Measurements from ENCODE around the gene LIN37.

The LIN37 gene

DNA sequence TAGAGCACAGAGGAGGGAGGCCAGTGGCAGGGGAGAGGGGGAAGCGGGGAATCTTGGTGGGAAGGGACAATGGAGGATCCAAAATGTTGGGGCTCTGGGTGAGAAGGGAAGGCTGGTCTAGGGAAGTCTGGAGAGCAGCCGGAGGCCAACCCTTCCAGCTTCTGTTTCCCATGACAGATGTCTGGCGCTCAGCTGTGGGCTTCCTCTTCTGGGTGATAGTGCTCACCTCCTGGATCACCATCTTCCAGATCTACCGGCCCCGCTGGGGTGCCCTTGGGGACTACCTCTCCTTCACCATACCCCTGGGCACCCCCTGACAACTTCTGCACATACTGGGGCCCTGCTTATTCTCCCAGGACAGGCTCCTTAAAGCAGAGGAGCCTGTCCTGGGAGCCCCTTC lies 1.8 kb upstream of the LIN37 start:
- peak overlapping the region; percentile 84 for H3K9ac ChIP-seq (ENCODE audit: low read length)
- H3K27me3 ChIP-seq (ENCODE audit: control insufficient read depth in 1 of 2, insufficient read depth in 2 of 2, low read length in 2 of 2) = no peaks in the 10 kb centered on the region
- H3K27ac ChIP-seq (ENCODE audit: low read depth, low read length) = no peak overlapping the region
- no peaks in the 10 kb centered on the region for H3K9me3 ChIP-seq (ENCODE audit: low read length)
- H3K4me1 ChIP-seq (ENCODE audit: insufficient read depth, low read length) = peaks cover 36% of the 10 kb centered on the region
- peak overlapping the region in 1 of 2 donors; percentile 94 for H3K4me3 ChIP-seq (ENCODE audit: low read depth in 1 of 2, low read length in 2 of 2)
- H3K36me3 ChIP-seq (ENCODE audit: insufficient read depth, low read length) = peaks cover 6% of the 10 kb centered on the region

DNA sequence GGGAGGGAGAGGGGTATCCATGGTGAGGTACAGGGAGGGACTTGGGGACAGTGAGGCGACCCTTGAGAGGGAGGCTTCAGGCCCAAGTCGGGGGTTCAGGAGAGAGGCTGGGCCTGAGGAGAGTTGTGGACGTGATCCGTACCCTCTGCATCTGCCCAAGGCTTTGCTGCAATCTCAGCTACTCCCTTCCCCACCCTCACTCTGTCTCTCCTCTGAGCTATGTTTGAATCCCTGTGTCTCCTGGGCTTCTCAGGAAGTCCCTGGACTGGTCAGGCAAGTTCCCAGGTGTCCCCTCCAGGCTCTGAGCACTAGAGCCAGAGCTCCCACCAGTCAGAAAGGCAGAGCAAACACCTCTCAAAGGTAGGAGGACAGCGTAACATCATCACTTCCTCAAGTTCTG lies 1.8 kb downstream of the LIN37 start:
- Histone ChIP-seq H3K4me1 (ENCODE audit: insufficient read depth, low read length) (peaks cover 44% of the 10 kb centered on the region), H3K36me3 (ENCODE audit: insufficient read depth, low read length) (peaks cover 22% of the 10 kb centered on the region), H3K9ac (ENCODE audit: low read length) (no peak overlapping the region), H3K9me3 (ENCODE audit: low read length) (no peaks in the 10 kb centered on the region), H3K4me3 (ENCODE audit: low read depth in 1 of 2, low read length in 2 of 2) (no peak overlapping the region), H3K27ac (ENCODE audit: low read depth, low read length) (no peak overlapping the region), H3K27me3 (ENCODE audit: control insufficient read depth in 1 of 2, insufficient read depth in 2 of 2, low read length in 2 of 2) (no peaks in the 10 kb centered on the region)

DNA sequence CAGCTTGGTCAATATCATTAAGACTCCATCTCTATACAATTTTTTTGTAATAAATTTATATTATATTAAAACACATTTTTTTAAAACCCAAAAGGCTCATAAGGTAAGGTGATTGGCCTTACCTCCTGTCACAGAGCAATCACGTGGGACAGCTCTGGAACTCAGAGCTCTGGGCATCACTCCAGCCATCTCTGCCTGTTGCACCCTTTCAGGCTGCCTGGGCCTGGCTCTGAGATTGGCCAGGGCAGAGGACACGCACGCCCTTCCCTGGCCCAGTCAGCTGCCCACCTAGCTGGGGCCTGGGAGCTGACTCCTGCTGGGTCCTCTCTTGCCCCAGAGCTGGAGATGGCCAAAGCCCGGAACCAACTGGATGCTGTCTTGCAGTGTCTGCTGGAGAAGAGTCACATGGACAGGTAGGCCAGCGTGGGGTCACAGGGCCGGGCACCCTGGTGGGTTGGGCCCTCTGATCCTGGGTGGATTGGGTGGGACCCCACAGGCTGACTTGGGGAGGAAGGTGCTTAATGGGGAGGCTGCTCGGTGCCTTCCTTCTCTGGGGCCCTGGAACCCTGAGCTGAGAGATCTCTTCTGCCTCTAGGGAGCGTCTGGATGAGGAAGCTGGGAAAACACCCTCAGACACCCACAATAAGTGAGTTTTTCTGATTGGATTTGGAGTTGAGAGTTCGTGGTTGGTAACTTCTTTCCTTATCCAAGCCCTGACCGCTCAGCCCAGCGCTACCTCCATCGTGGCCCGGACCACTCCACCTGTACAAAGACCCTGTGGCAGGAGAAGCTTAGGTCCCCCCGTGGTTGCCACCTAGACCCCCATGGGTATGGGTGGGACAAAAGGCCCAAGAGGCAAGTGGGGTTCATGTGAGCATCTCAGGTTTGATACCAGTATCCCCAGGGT lies 3.7 kb downstream of the LIN37 start:
- peaks cover 33% of the 10 kb centered on the region for H3K4me1 ChIP-seq (ENCODE audit: insufficient read depth, low read length)
- no peak overlapping the region for H3K4me3 ChIP-seq (ENCODE audit: low read depth in 1 of 2, low read length in 2 of 2)
- H3K36me3 ChIP-seq (ENCODE audit: insufficient read depth, low read length) = peaks cover 22% of the 10 kb centered on the region
- no peak overlapping the region for H3K27ac ChIP-seq (ENCODE audit: low read depth, low read length)
- no peaks in the 10 kb centered on the region for H3K9me3 ChIP-seq (ENCODE audit: low read length)
- no peaks in the 10 kb centered on the region for H3K27me3 ChIP-seq (ENCODE audit: control insufficient read depth in 1 of 2, insufficient read depth in 2 of 2, low read length in 2 of 2)
- no peak overlapping the region for H3K9ac ChIP-seq (ENCODE audit: low read length)

DNA sequence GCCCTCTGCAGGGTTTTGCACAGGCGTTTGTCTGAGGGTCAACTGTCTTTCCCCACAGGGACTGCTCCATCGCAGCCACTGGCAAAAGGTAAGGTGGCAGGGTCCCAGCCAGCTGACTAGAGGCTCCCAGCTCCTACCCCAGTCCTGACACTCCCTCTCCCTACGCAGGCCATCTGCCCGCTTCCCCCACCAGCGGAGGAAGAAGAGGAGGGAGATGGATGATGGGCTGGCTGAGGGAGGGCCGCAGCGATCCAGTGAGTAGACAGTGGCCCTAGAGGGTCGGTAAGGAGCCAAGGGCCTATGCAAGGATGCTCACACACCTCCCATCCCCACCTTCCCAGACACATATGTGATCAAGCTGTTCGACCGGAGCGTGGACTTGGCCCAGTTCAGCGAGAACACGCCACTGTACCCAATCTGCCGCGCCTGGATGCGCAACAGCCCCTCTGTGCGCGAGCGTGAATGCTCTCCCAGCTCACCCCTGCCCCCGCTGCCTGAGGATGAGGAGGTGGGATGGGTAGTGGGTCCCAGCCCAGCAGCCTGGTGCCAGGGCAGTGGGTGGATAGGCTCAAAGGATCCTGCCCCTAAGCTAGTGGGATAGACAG lies 4.5 kb downstream of the LIN37 start:
- peaks cover 32% of the 10 kb centered on the region for H3K4me1 ChIP-seq (ENCODE audit: insufficient read depth, low read length)

DNA sequence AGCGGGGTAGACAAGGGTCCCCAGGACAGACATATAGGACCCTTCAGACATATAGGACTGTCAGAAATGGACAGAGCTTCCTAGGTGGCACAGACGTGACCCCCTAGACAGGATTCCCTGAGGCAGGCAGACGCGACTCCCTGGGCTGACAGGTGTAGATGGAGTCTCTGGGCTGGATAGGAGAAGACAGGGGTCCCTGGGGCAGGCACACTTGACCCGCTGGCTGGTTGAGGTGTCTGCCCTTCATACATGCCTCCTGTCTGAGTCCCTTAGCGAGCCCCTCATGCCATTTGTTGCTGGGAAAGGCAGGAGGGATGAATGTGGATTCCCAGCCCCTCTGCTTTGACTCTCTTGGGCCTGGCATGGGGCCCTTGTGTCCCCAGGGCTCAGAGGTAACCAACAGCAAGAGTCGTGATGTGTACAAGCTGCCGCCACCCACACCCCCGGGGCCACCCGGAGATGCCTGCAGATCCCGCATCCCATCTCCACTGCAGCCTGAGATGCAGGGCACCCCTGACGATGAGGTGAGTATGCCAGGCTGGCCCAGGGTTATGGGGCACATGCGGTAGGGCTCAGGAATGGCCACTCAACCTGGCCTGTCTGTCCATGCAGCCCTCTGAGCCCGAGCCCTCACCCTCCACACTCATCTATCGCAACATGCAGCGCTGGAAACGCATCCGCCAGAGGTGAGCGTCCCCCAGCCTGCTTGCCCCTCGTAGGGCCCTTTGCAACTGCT lies 5.4 kb downstream of the LIN37 start:
- H3K27me3 ChIP-seq (ENCODE audit: control insufficient read depth in 1 of 2, insufficient read depth in 2 of 2, low read length in 2 of 2) = no peaks in the 10 kb centered on the region
- H3K36me3 ChIP-seq (ENCODE audit: insufficient read depth, low read length) = peaks cover 22% of the 10 kb centered on the region
- H3K4me1 ChIP-seq (ENCODE audit: insufficient read depth, low read length) = peaks cover 33% of the 10 kb centered on the region
- peak overlapping the region; percentile 98 for H3K27ac ChIP-seq (ENCODE audit: low read depth, low read length)
- no peak overlapping the region for H3K4me3 ChIP-seq (ENCODE audit: low read depth in 1 of 2, low read length in 2 of 2)
- no peak overlapping the region for H3K9ac ChIP-seq (ENCODE audit: low read length)
- H3K9me3 ChIP-seq (ENCODE audit: low read length) = no peaks in the 10 kb centered on the region

More for the DNA sequence above, 4.5 kb downstream of the LIN37 start:
- no peaks in the 10 kb centered on the region for H3K27me3 ChIP-seq (ENCODE audit: control insufficient read depth in 1 of 2, insufficient read depth in 2 of 2, low read length in 2 of 2)
- H3K27ac ChIP-seq (ENCODE audit: low read depth, low read length) = peak overlapping the region; percentile 60
- no peaks in the 10 kb centered on the region for H3K9me3 ChIP-seq (ENCODE audit: low read length)
- peaks cover 22% of the 10 kb centered on the region for H3K36me3 ChIP-seq (ENCODE audit: insufficient read depth, low read length)
- H3K4me3 ChIP-seq (ENCODE audit: low read depth in 1 of 2, low read length in 2 of 2) = no peak overlapping the region
- no peak overlapping the region for H3K9ac ChIP-seq (ENCODE audit: low read length)

DNA sequence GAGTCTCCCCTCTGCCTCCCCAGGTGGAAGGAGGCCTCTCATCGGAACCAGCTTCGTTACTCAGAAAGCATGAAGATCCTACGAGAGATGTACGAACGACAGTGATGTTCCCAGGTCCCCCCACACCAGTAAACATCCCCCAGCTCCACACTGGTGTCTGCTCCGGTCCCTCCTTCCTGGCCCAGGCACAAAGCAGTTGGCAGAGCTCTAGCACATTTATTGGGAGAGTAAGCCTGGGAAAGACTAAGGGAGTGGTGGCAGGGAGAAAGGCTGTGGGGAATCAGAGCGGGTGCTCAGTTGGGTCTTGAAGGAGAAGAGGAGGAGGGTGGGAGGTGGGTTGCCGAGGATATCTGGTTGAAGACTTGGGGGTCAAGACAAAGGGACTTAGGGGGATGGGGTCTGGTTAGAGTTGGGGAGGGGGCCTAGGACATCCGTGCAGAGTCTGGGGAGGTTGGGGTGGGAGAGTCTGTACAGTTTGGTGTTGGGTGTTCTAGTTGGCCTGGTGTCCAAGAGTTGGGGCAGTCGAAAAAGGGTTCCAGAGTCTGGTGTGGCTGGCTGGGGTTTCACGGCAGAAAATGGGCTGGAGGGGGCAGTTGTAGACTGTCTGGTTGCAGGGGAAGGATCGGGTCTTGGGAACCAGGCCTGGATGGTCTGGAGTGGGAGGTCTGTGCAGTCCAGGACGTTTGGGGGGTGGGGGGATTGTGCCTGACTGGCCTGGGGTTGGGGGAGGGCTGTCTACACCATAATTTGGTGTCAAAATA lies 6.2 kb downstream of the LIN37 start:
- Histone ChIP-seq H3K27ac (ENCODE audit: low read depth, low read length) (peak overlapping the region; percentile 98), H3K27me3 (ENCODE audit: control insufficient read depth in 1 of 2, insufficient read depth in 2 of 2, low read length in 2 of 2) (no peaks in the 10 kb centered on the region), H3K4me1 (ENCODE audit: insufficient read depth, low read length) (peaks cover 37% of the 10 kb centered on the region), H3K9ac (ENCODE audit: low read length) (peak overlapping the region; percentile 82), H3K4me3 (ENCODE audit: low read depth in 1 of 2, low read length in 2 of 2) (peak overlapping the region in 1 of 2 donors; percentile 54), H3K36me3 (ENCODE audit: insufficient read depth, low read length) (peaks cover 22% of the 10 kb centered on the region), H3K9me3 (ENCODE audit: low read length) (no peaks in the 10 kb centered on the region)

DNA sequence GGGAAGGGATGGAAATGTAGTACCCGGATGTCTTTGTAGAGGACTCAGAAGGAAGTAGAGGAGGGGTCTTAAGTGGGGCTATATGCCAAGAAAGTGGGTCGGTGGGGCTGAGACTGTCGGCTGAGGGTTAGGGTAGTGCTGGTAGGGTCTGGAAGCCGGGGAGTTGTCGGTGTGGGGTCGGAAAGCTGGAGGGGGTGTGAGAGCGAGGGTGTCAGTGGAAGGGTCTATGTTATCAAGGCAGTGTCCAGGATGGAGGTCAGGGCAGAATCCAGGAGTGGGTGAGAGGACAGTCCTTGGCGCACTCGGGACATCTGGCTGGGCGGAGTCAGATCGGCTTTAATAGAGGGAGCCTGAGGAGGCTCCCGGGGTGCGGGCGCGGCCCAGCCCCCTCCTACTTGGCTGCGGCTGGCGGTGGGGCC lies 6.8 kb downstream of the LIN37 start:
- Histone ChIP-seq H3K27me3 (ENCODE audit: control insufficient read depth in 1 of 2, insufficient read depth in 2 of 2, low read length in 2 of 2) (no peaks in the 10 kb centered on the region), H3K27ac (ENCODE audit: low read depth, low read length) (peak overlapping the region; percentile 98), H3K4me3 (ENCODE audit: low read depth in 1 of 2, low read length in 2 of 2) (peak overlapping the region; percentile 54 to 59), H3K9me3 (ENCODE audit: low read length) (no peaks in the 10 kb centered on the region), H3K9ac (ENCODE audit: low read length) (peak overlapping the region; percentile 82), H3K36me3 (ENCODE audit: insufficient read depth, low read length) (peaks cover 22% of the 10 kb centered on the region), H3K4me1 (ENCODE audit: insufficient read depth, low read length) (peaks cover 35% of the 10 kb centered on the region)

DNA sequence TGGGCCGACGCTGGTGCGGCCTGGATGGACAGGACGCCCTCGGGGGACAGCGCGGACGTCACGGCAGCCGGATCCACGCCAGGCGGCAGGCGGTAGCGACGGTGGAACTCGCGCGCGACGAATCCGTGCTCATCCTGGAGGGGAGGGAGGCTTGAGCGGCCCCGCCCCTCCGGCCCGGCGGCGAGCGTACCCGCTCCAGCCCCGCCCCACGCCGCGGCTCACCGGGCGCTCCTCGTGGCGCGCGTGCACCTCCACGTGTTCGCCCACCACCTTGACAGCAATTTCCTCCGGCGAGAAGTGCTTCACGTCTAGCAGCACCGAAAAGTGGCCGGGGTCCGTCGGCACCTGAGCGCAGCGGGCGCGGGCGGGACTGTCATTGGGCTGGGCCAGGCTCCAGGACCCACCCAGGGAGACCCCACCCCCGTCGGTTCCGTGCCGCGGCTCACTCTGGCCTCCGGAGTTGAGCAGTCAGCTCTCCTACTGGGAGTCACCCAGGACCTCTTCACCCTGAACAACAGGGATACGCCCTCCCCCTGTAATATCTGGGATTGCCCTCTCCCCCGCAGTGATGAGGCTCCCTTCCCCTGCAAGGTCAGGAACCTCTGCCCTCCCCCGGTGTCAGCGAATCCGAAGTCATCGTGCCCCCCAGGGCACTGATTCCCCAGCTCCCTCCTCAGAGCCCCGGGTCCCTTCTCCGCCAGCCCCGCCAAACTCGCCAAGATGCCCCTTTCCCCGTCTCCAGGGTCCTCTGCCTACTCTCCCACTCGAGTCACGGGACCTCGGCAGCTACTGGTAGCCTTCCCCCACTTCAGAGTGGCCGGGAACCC lies 7.4 kb downstream of the LIN37 start:
- H3K9ac ChIP-seq (ENCODE audit: low read length) = peak overlapping the region; percentile 95
- H3K4me3 ChIP-seq (ENCODE audit: low read depth in 1 of 2, low read length in 2 of 2) = peak overlapping the region; percentile 59 to 97

DNA sequence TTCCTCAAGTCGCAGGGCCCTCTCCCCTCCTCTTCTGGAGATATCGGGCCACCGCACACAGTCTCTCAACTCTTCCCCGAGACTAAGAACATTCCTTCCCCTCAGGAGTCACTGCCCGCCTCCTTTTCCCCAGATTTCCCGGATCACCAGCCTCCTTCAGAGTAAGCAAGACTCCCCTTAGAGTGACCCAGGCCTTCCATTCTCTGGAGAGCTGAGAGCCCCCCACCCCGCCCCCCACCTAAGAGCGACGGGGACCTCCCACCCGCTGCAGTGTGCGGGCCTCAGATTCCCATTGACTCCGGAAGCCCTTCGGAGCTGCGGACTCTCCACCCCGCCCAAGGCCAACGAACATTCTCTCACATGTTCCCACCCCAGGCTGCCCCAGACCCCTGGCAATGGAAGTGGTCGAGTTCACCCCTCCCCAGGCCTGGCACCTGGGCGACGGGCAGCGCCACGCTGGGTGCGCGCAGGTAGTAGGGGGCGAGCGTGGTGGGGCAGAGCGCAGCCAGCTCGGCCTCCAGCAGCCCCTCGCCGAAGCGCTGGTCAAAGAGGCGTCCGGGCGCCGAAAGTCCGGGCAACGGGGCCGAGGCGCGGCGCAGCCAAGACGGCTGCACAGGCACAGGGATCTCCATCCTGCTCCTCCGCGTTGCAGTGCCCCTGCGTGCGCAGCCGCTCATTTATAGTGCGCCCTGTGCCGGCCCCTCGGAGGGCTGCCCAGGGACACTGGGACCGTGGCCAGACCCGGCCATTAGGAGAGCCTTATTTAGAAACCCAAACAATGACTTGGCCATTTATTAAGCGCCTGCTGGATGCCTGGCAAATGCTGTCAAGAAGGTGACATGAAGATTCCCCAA lies 8.2 kb downstream of the LIN37 start, which contains the start of gene HSPB6:
Gene HSPB6, minus strand, starts transcription at position 653 of the 854 bp plus-strand sequence. Its CDS starts 21 bp downstream, at position 632.
- Histone ChIP-seq H3K9ac (ENCODE audit: low read length) (peak within 1 kb of the TSS; percentile 95), H3K27me3 (ENCODE audit: control insufficient read depth in 1 of 2, insufficient read depth in 2 of 2, low read length in 2 of 2) (no peaks in the 10 kb centered on the region), H3K4me3 (ENCODE audit: low read depth in 1 of 2, low read length in 2 of 2) (peak within 1 kb of the TSS; percentile 59 to 97), H3K27ac (ENCODE audit: low read depth, low read length) (peak within 1 kb of the TSS; percentile 98), H3K9me3 (ENCODE audit: low read length) (no peaks in the 10 kb centered on the region), H3K36me3 (ENCODE audit: insufficient read depth, low read length) (peaks cover 27% of the 10 kb centered on the region), H3K4me1 (ENCODE audit: insufficient read depth, low read length) (peaks cover 34% of the 10 kb centered on the region)

More for the DNA sequence above, 7.4 kb downstream of the LIN37 start:
- Histone ChIP-seq H3K4me1 (ENCODE audit: insufficient read depth, low read length) (peaks cover 34% of the 10 kb centered on the region), H3K9me3 (ENCODE audit: low read length) (no peaks in the 10 kb centered on the region), H3K27ac (ENCODE audit: low read depth, low read length) (peak overlapping the region; percentile 98), H3K36me3 (ENCODE audit: insufficient read depth, low read length) (peaks cover 23% of the 10 kb centered on the region), H3K27me3 (ENCODE audit: control insufficient read depth in 1 of 2, insufficient read depth in 2 of 2, low read length in 2 of 2) (no peaks in the 10 kb centered on the region)
